Measurements from ENCODE around the gene TSHZ3.

- TF ChIP-seq POLR2A (IDR thresholded peaks at IDR 0.05) (no peak), CTCF (IDR thresholded peaks at IDR 0.05) (no peak), POLR2AphosphoS5 (IDR thresholded peaks at IDR 0.05) (no peak), EP300 (IDR thresholded peaks at IDR 0.05) (no peak)
Measured at GRCh38 chr19:31350693-31351055, 1.4 kb upstream of the TSHZ3 start.

Data from suprapubic skin (tissue), 4 donors.